ENCODE data around the gene KDM5C.
"Not testable (repeated sequence)": the region's sequence is repeated elsewhere in the genome, so short reads cannot be mapped to it uniquely, and the experiment has no call there.

Gene KDM5C

DNA sequence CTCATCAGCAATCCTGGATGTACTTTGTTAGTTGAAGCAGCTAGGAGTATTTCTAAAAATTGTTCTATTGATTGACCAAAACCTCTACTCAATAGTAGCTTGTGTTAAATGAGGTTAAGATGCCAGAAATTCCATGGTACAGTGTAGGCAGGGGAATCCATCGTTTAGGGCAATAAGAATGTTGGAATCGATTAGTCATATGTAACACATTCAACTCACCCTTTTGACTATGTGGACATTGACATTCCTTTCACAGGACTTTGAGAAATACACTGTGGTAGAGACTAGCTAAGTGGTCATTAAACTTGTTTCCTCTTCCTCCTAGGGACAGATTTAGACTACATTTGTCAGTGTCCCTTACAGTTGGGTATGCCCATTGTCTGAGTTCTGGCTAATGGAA is 40.2 kb downstream of the KDM5C start:
- FAIRE-seq: peak; percentile 38
- TF ChIP-seq POLR2A (IDR thresholded peaks at IDR 0.05; ENCODE audit: low read depth, low read length) (no peak), TAF1 (IDR thresholded peaks at IDR 0.05; ENCODE audit: borderline replicate concordance, low read depth, low read length) (no peak), POLR2AphosphoS5 (IDR thresholded peaks at IDR 0.05; ENCODE audit: low read depth, low read length) (no peak)
- no peak for DNase-seq (ENCODE audit: insufficient read length)

DNA sequence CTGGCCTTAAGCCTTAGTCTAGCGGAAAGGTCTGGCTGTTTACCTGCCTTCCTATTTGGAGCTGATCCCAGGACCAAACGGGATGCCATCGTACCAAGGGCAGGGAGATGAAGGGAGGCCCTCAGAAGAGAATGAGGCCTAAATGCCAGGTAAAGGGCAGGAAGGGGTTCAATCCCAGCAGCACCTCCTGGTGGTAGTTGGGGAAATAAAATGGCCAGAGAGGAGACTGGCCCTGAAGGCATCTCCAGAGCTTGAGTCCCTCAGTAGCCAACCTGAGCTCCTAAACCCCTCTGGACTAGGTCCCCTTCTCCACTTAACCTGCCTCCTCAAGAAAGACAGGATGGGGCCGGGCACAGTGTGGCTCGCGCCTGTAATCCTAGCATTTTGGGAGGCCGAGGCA is 53.7 kb downstream of the KDM5C start:
- DNase-seq (ENCODE audit: insufficient read length) (no peak), FAIRE-seq (no peak)
- no peak for TF ChIP-seq POLR2A (IDR thresholded peaks at IDR 0.05; ENCODE audit: low read depth, low read length)
- no peak for TF ChIP-seq TAF1 (IDR thresholded peaks at IDR 0.05; ENCODE audit: borderline replicate concordance, low read depth, low read length)
- TF ChIP-seq POLR2AphosphoS5 (IDR thresholded peaks at IDR 0.05; ENCODE audit: low read depth, low read length): no peak

DNA sequence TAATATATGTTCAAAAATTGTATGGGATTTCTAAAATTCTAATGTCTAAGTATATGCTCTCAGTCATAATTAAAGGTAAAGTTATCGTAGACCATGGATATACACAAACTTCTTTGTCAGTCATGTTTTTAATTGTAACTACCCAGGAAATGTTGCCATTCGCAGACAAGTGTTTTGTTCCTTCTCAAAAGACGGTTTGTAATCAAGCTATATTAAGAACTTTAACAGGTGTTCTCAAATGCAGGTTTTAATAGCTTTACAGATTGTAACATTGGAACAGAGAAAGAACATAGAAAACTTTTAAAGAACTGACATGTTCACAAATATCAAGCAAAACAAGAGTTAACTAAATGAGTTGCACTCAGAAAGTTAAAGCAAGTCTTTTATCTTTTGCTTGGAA is 58.9 kb downstream of the KDM5C start:
- DNase-seq (ENCODE audit: insufficient read length): no peak
- FAIRE-seq: no peak
- TF ChIP-seq POLR2AphosphoS5 (IDR thresholded peaks at IDR 0.05; ENCODE audit: low read depth, low read length): no peak
- TF ChIP-seq POLR2A (IDR thresholded peaks at IDR 0.05; ENCODE audit: low read depth, low read length): no peak
- TF ChIP-seq TAF1 (IDR thresholded peaks at IDR 0.05; ENCODE audit: borderline replicate concordance, low read depth, low read length): no peak

DNA sequence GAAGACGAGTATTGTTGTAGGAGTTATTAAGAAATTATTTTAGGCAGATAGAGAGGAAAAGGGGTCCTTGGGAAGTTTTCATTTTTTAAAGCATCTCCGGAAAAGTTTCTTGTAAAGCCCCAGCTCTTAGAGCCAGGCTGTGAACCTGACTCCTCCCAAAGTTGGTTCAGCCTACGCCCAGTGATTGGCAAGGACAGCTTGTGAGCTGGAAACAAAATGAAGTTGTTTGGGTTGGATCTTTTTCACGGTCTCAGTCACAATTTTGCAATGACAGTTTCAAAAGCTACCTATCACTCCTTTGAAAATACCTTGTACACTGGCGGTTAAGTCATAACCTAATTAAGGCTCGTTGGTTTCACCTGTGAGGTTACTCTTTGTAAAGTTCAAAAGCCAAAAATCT is 60.4 kb downstream of the KDM5C start:
- not testable (repeated sequence) for DNase-seq (ENCODE audit: insufficient read length); FAIRE-seq

DNA sequence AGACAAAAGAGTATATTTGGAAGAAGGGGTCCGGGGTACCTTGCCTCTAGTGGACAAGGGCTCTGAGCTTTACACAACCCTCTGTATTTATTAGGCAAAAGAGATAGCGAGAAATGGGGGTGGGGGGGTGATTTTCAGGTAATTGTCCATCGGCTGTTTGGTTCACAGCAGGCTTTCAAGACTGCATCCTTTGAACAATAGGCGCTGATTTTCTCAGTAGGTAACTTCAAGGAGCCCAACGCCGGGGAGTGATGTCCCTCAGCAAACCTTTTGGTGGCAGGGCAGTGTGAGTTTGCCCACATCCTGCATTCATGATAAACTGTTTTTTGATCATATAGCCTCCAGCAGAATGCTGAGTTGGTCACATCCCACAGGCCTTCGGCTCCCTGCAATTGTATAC is 61.6 kb downstream of the KDM5C start:
- TF ChIP-seq POLR2A (IDR thresholded peaks at IDR 0.05; ENCODE audit: low read depth, low read length) (no peak), TAF1 (IDR thresholded peaks at IDR 0.05; ENCODE audit: borderline replicate concordance, low read depth, low read length) (no peak), POLR2AphosphoS5 (IDR thresholded peaks at IDR 0.05; ENCODE audit: low read depth, low read length) (no peak)
- DNase-seq (ENCODE audit: insufficient read length) (no peak), FAIRE-seq (no peak)

DNA sequence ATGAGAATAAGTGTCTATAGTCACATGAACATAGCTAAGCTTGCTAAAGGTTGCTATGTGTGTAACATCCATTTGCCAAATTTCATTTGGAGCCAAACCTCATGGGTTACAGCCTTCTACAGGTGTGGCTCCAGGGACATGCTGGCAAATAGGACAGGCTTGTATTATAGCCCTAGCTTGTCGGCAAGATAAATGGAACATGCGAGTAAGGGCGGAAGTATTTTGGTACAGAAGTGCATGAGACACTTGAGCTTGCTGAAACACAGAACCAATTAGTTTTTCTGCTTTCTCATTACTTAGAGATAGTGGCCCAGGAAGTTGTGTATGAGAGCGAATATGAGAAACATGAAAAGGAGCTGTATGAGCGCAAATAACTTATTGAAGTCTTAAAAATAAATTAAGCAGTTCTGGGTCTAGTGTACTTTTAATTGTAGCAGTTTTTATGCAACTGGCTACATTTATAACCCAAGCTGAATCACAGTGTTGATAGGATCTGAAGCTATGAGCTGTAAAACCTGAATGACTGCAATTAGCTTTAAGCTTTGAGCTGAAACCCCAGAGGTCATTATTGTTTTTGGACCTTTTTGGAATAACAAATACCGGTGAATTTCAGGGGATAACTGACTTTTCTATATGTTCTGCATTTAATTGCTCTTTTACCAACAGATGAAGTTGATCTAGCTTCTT is 64.6 kb downstream of the KDM5C start:
- TF ChIP-seq POLR2A (IDR thresholded peaks at IDR 0.05; ENCODE audit: low read depth, low read length) (no peak), POLR2AphosphoS5 (IDR thresholded peaks at IDR 0.05; ENCODE audit: low read depth, low read length) (no peak), TAF1 (IDR thresholded peaks at IDR 0.05; ENCODE audit: borderline replicate concordance, low read depth, low read length) (no peak)
- DNase-seq (ENCODE audit: insufficient read length): no peak
- no peak for FAIRE-seq

DNA sequence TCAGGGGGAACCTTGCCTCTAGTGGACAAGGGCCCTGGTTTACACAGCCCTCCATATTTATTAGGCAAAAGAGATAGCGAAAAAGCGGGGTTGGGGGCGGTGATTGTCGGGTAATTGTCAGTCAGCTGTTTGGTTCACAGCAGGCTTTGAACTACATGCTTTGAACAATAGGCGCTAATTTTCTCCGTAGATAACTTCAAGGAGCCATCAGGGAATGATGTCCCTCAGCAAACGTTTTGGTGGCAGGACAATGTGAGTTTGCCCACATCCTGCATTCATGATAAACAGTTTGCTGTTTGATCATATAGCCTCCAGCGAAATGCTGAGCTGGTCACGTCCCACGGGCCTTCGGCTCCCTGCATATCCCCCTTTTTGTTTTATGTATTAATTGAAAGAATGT is 65.8 kb downstream of the KDM5C start:
- FAIRE-seq (no peak), DNase-seq (ENCODE audit: insufficient read length) (no peak)
- no peak for TF ChIP-seq TAF1 (IDR thresholded peaks at IDR 0.05; ENCODE audit: borderline replicate concordance, low read depth, low read length)
- TF ChIP-seq POLR2AphosphoS5 (IDR thresholded peaks at IDR 0.05; ENCODE audit: low read depth, low read length): no peak
- no peak for TF ChIP-seq POLR2A (IDR thresholded peaks at IDR 0.05; ENCODE audit: low read depth, low read length)

DNA sequence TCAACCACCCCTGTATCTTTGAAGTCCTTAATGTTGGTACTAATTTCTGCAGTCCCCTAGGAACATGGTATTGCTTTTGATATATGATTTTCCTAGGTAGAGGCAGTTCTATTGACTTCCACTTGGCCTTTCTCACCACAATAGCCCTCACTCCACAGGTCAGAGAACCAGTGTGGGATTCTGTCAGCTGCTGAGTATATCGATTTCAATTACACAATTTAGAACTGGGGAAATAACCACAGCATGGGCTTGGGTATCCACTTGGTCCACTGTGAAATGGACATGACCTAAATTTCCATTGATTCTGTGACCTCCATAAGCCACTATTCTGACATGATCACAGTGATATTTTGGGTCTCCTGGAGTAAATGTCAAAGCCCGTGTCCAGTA is 68.8 kb downstream of the KDM5C start:
- FAIRE-seq: no peak

DNA sequence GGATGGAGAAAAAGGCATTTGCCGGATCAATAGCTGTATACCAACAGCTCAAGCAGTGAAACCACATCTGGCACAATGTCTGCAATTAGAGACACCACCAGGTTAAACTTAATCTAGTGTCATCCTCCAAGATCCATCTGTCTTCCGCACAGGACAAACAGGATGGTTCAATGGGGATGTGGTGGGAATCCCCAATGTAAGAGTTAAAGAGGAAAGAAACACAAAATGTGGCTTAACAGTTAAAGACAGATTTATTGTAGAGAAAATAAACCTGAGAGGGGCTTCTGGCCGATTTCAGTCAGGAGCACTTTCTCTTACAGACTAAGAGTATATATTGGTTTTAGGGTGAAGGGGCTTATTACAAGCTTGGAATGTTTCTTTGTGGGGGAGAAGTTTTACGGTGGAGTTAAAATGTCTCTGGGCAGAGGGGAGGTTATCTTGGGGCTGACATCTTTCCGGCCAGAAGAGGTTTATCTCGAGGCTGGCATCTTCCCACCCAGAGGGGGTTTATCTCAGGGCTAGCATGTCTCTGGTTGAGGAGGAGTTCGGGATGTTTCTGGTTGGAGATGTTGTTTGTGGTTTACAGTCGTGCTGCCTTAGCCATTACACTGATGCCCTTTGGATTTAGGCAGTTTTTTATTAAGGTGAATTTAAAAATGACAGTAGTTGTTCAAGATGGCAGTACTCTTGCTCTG is 69.3 kb downstream of the KDM5C start:
- FAIRE-seq (peak; percentile 9), DNase-seq (ENCODE audit: insufficient read length) (no peak)
- TF ChIP-seq POLR2AphosphoS5 (IDR thresholded peaks at IDR 0.05; ENCODE audit: low read depth, low read length) (no peak), TAF1 (IDR thresholded peaks at IDR 0.05; ENCODE audit: borderline replicate concordance, low read depth, low read length) (no peak), POLR2A (IDR thresholded peaks at IDR 0.05; ENCODE audit: low read depth, low read length) (no peak)

More for the DNA sequence above, 68.8 kb downstream of the KDM5C start:
- TF ChIP-seq POLR2AphosphoS5 (IDR thresholded peaks at IDR 0.05; ENCODE audit: low read depth, low read length): no peak
- DNase-seq (ENCODE audit: insufficient read length): no peak

DNA sequence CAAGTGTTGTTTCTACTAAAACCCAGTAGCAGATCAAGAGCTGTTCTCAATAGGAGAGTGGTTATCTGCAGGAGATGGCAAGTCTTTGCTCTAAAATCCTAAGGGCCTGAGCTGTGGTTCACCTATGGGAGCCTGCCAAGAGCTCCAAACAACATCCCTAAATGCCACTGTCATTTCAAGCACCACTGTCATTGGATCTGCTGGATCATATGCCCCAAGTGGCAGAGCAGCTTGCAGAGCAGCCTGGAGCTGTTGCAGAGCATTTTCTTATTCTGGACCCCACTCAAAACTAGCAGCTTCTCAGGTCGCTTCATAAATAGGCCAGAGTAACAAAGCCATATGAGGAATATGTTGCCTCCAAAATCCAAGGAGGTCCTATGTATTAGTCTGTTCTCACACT is 71.4 kb downstream of the KDM5C start:
- no peak for DNase-seq (ENCODE audit: insufficient read length)
- FAIRE-seq: no peak
- TF ChIP-seq TAF1 (IDR thresholded peaks at IDR 0.05; ENCODE audit: borderline replicate concordance, low read depth, low read length) (no peak), POLR2A (IDR thresholded peaks at IDR 0.05; ENCODE audit: low read depth, low read length) (no peak), POLR2AphosphoS5 (IDR thresholded peaks at IDR 0.05; ENCODE audit: low read depth, low read length) (no peak)

All from GM12892 (cell line).